H9 (cell line): ENCODE results near the gene CES1. TPM values are rescaled to one million over a fixed set of nuclear protein-coding genes. Genes with fewer than 3 reads are reported as not detected.

ENCODE experiments used
- DNase-seq: peaks from one replicate; pipeline ENCODE4 v3.0.0-alpha.2; 2017
- H2AFZ ChIP-seq: one replicate; pipeline ENCODE4 v1.6.1; 2013; ENCODE audit warnings: mild to moderate bottlenecking, low read length, control low read depth, moderate library complexity
- H2AK5ac ChIP-seq: 2 replicates; pipeline ENCODE4 v1.6.1; 2013; ENCODE audit warnings: low read length, control low read depth, mixed read lengths; ENCODE audit not compliant: insufficient read length
- H2BK120ac ChIP-seq: one replicate; pipeline ENCODE4 v1.6.1; 2013; ENCODE audit warnings: low read depth, mild to moderate bottlenecking, low read length, control low read depth, inconsistent platforms; ENCODE audit not compliant: poor library complexity, severe bottlenecking
- H2BK12ac ChIP-seq: 2 replicates; pipeline ENCODE4 v1.6.1; 2013; ENCODE audit warnings: low read length, control low read depth, mixed read lengths, low read depth; ENCODE audit not compliant: insufficient read length
- H2BK15ac ChIP-seq: 2 replicates; pipeline ENCODE4 v1.6.1; 2013; ENCODE audit warnings: low read depth, low read length, control low read depth
- H2BK20ac ChIP-seq: one replicate; pipeline ENCODE4 v1.6.1; 2013; ENCODE audit warnings: low read depth, mild to moderate bottlenecking, low read length, control low read depth, inconsistent platforms; ENCODE audit not compliant: poor library complexity, severe bottlenecking
- H2BK5ac ChIP-seq: 2 replicates; pipeline ENCODE4 v1.6.1; 2013; ENCODE audit warnings: low read length, control low read depth, mixed read lengths; ENCODE audit not compliant: insufficient read length
- H3K14ac ChIP-seq: 2 replicates; pipeline ENCODE4 v1.6.1; 2013; ENCODE audit warnings: low read length, control low read depth; ENCODE audit not compliant: insufficient read depth
- H3K18ac ChIP-seq: 2 replicates; pipeline ENCODE4 v1.6.1; 2013; ENCODE audit warnings: low read depth, mild to moderate bottlenecking, mixed read lengths, low read length, control low read depth; ENCODE audit not compliant: insufficient read length
- H3K23ac ChIP-seq: 2 replicates; pipeline ENCODE4 v1.6.1; 2013; ENCODE audit warnings: low read length, control low read depth, mixed read lengths, low read depth; ENCODE audit not compliant: insufficient read length
- H3K23me2 ChIP-seq: 2 replicates; pipeline ENCODE4 v1.6.1; 2013; ENCODE audit warnings: low read depth, mild to moderate bottlenecking, mixed read lengths, low read length, control low read depth; ENCODE audit not compliant: insufficient read length, poor library complexity, severe bottlenecking
- H3K27ac ChIP-seq: 2 replicates; pipeline ENCODE4 v1.5.1; 2013; ENCODE audit warnings: low read length, control low read depth, mixed read lengths, low read depth; ENCODE audit not compliant: insufficient read length
- H3K27me3 ChIP-seq: 2 replicates; pipeline ENCODE4 v1.6.1; 2013; ENCODE audit warnings: low read length, control low read depth, inconsistent platforms; ENCODE audit not compliant: insufficient read depth
- H3K4ac ChIP-seq: 2 replicates; pipeline ENCODE4 v1.6.1; 2013; ENCODE audit warnings: low read depth, mild to moderate bottlenecking, control low read depth, inconsistent platforms, low read length, moderate library complexity
- H3K4me1 ChIP-seq: 2 replicates; pipeline ENCODE4 v1.6.1; 2013; ENCODE audit warnings: low read length, control low read depth, inconsistent platforms; ENCODE audit not compliant: insufficient read depth
- H3K4me2 ChIP-seq: 2 replicates; pipeline ENCODE4 v1.6.1; 2013; ENCODE audit warnings: low read length, control low read depth, mixed read lengths; ENCODE audit not compliant: insufficient read length, insufficient read depth
- H3K56ac ChIP-seq: 2 replicates; pipeline ENCODE4 v1.6.1; 2013; ENCODE audit warnings: low read depth, mild to moderate bottlenecking, mixed read lengths, low read length, control low read depth; ENCODE audit not compliant: insufficient read length
- H3K79me1 ChIP-seq: 2 replicates; pipeline ENCODE4 v1.6.1; 2013; ENCODE audit warnings: low read depth, mild to moderate bottlenecking, moderate library complexity, low read length, control low read depth, inconsistent platforms; ENCODE audit not compliant: insufficient read depth, poor library complexity, severe bottlenecking
- H3K79me2 ChIP-seq: 2 replicates; pipeline ENCODE4 v1.6.1; 2013; ENCODE audit warnings: low read length, control low read depth, inconsistent platforms; ENCODE audit not compliant: insufficient read depth
- H3K9ac ChIP-seq: 2 replicates; pipeline ENCODE4 v1.6.1; 2013; ENCODE audit warnings: low read length, control low read depth, mixed read lengths; ENCODE audit not compliant: insufficient read length; ENCODE audit errors: extremely low read depth
- H3K9me3 ChIP-seq: one replicate; pipeline ENCODE4 v1.6.1; 2013; ENCODE audit warnings: low read depth, low read length, inconsistent platforms; ENCODE audit not compliant: control insufficient read depth
- H3T11ph ChIP-seq: one replicate; pipeline ENCODE4 v1.6.1; 2013; ENCODE audit warnings: mild to moderate bottlenecking, low read length, control low read depth, inconsistent platforms
- H4K20me1 ChIP-seq: one replicate; pipeline ENCODE4 v1.6.1; 2013; ENCODE audit not compliant: control insufficient read depth, insufficient read length, insufficient read depth
- H4K5ac ChIP-seq: 2 replicates; pipeline ENCODE4 v1.6.1; 2013; ENCODE audit warnings: low read depth, mild to moderate bottlenecking, mixed read lengths, low read length, control low read depth; ENCODE audit not compliant: insufficient read length
- H4K8ac ChIP-seq: replicated peaks from 2 replicates; pipeline ENCODE4 v1.6.1; 2013; ENCODE audit warnings: low read length, control low read depth, mixed read lengths, low read depth; ENCODE audit not compliant: insufficient read length
- H4K91ac ChIP-seq: 2 replicates; pipeline ENCODE4 v1.6.1; 2013; ENCODE audit warnings: low read depth, mild to moderate bottlenecking, moderate library complexity, mixed read lengths, low read length, control low read depth; ENCODE audit not compliant: insufficient read length
- H3K27ac Mint-ChIP-seq, 3 experiments: 2 replicates in 2 of 3; 3 replicates in 1 of 3; pipeline ENCODE4 v1.8.0; 2020 to 2021; ENCODE audit warnings: mixed read lengths in 3 of 3, mild to moderate bottlenecking in 1 of 3, moderate library complexity in 1 of 3
- H3K27me3 Mint-ChIP-seq: 2 replicates; pipeline ENCODE4 v1.8.0; 2021; ENCODE audit warnings: low read depth, mild to moderate bottlenecking, moderate library complexity, mixed read lengths
- H3K36me3 Mint-ChIP-seq, 3 experiments: 2 replicates in 2 of 3; 3 replicates in 1 of 3; pipeline ENCODE4 v1.8.0; 2020 to 2021; ENCODE audit warnings: low read depth in 3 of 3, mixed read lengths in 3 of 3; ENCODE audit not compliant: insufficient read depth in 1 of 3
- H3K4me1 Mint-ChIP-seq, 2 experiments: 2 replicates each; pipeline ENCODE4 v1.8.0; 2020; ENCODE audit warnings: mixed read lengths in 2 of 2
- H3K4me3 Mint-ChIP-seq, 2 experiments: 2 replicates in 1 of 2; 3 replicates in 1 of 2; pipeline ENCODE4 v1.8.0; 2020 to 2021; ENCODE audit warnings: mild to moderate bottlenecking in 2 of 2, mixed read lengths in 2 of 2, moderate library complexity in 1 of 2
- H3K9me3 Mint-ChIP-seq, 2 experiments: 2 replicates in 1 of 2; 3 replicates in 1 of 2; pipeline ENCODE4 v1.8.0; 2020; ENCODE audit warnings: mild to moderate bottlenecking in 2 of 2, mixed read lengths in 2 of 2, moderate library complexity in 1 of 2
- CTCF ChIP-seq: fragments of 200-600 bp; sonication (generic); conservative IDR thresholded peaks from 3 replicates; pipeline ENCODE4 v1.8.0; 2021; ENCODE audit warnings: antibody characterized with exemption, mild to moderate bottlenecking
- WGBS: extraction: QIAGEN DNeasy Blood & Tissue Kit; methylation state at CpG from one replicate; pipeline ENCODE4 v1.1.7; 2013; ENCODE audit warnings: missing lambda C conversion rate, low lambda C conversion rate, mixed read lengths; ENCODE audit not compliant: insufficient read length; ENCODE audit errors: extremely low coverage; 5-methylcytosine and 5-hydroxymethylcytosine counted together
- total RNA-seq: library from RNA; stranded (reverse); gene quantifications from 2 replicates; pipeline ENCODE4 v1.2.1, GENCODE V29; 2021

The CES1 gene
- total RNA-seq, 1 experiment from 2014 or later = not detected

GRCh38 chr16:55765161-55765560 lies 67.7 kb downstream of the CES1 start:
- no peak overlapping the region for H3K4me3 Mint-ChIP-seq
- H4K5ac ChIP-seq = no peak overlapping the region

More at GRCh38 chr16:55765161-55765560, 67.7 kb downstream of the CES1 start:
- no peaks in the 10 kb centered on the region for H3K36me3 Mint-ChIP-seq
- H3K27me3 Mint-ChIP-seq = peaks cover 60% of the 10 kb centered on the region
- Histone ChIP-seq H4K20me1 (no peaks in the 10 kb centered on the region), H3K4me2 (no peak overlapping the region), H2BK20ac (no peak overlapping the region), H3K18ac (no peak overlapping the region), H3K14ac (no peak overlapping the region), H2BK12ac (no peak overlapping the region), H3K56ac (no peak overlapping the region), H3K23me2 (no peaks in the 10 kb centered on the region), H3K4me1 (no peaks in the 10 kb centered on the region), H2BK5ac (no peak overlapping the region), H3K79me2 (no peaks in the 10 kb centered on the region), H2AFZ (no peak overlapping the region), H3K4ac (no peak overlapping the region), H3K23ac (no peak overlapping the region), H3K79me1 (no peaks in the 10 kb centered on the region), H4K91ac (no peak overlapping the region), H4K8ac (no peak overlapping the region), H3K9ac (no peak overlapping the region), H3K27me3 (no peaks in the 10 kb centered on the region; the same call in 1 of the 2 replicates), H2BK15ac (no peak overlapping the region), H2AK5ac (no peak overlapping the region), H3K9me3 (no peaks in the 10 kb centered on the region), H3T11ph (no peak overlapping the region), H2BK120ac (no peak overlapping the region), H3K27ac (no peak overlapping the region)
- no peak for DNase-seq
- WGBS = no CpG with 5 or more reads among the region's 3 CpGs
- no peak for TF ChIP-seq CTCF
- no peak overlapping the region; a peak in 1 of 7 replicates for H3K27ac Mint-ChIP-seq
- peaks cover 3 to 10% of the 10 kb centered on the region in 2 experiments; a peak in 3 of 4 replicates for H3K4me1 Mint-ChIP-seq
- no peaks in the 10 kb centered on the region for H3K9me3 Mint-ChIP-seq
